ENCODE results near the gene HS6ST3. TPM values are rescaled to one million over a fixed set of nuclear protein-coding genes. Genes with fewer than 3 reads are reported as not detected.

HS6ST3 gene
- total RNA-seq, 1 donor from 2014 or later = 0.06 TPM

DNA sequence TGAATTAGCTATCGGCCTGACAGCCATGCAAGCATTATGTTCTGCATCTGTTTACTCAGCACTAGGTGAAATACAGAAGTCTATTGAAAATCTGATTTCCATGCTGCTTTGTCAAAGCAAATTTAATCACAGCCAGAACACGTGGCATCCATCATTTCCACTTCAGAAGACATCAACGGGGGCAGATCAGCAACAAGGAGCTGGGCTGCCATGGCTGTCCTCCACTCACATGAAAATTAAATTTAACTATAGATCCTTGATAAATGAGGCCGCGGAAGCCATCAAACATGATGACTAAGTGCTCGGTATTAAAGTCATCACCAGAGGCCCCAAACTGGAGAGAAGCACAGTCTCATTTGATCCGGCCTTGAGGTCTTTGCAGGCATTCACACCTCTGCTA is 443.5 kb downstream of the HS6ST3 start:
- no peak for DNase-seq (ENCODE audit: low spot score)

DNA sequence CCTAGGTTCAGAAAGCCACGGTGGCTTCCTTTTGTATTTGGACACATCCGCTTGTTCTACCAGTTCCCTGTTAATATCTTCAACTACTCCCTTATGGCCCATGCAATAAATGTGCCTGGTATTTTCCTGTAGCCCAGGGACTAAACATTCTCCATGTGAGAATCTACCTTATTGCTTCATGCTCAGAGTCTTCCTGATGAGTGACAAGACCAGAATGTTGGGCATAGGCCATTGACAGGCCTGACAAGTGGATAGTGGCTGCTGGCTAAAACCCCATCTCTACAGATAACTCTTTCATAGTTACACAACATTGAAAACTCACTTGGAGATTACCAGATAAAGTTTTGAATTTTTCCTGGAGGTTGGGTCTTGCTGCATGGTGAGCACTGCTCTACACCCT is 449.9 kb downstream of the HS6ST3 start:
- DNase-seq (ENCODE audit: low spot score) = no peak

DNA sequence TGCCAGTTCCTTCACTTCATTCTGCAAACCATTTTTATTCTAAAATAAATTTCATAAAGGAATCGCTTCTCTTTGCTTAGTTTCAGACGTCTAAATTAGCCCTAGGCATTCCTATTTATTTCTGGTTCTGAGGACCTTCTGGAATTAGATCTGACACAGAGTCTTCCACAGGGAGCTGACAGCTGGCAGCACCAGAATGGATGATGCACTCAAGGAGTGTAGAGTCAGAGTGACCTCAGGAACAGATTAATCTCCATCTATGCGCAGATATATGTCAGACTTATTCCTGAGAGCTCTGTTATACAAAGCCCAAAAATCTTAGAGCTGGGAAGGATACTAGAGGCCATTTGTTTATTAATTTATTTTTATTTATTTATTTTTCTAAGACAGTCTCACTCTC is 450.8 kb downstream of the HS6ST3 start:
- no peak for DNase-seq (ENCODE audit: low spot score)

DNA sequence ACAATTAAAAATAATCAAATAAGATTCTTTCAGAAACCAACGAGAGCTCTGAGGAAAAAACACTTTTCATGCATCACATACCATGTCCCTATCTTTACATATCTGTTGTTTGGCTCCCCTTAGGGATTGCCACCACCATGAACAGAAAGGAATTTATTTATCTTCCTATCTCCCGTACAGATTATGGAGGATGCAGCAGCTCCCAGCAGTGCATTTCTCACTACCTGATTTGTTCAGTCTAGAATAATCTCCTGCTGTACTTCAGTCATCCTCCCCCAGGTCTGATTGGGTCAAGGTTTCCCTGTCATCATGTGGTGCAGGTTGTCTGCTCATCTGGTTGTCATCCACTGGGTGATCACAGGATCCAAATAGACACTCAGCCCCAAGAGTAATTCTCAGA is 453.1 kb downstream of the HS6ST3 start:
- no peak for DNase-seq (ENCODE audit: low spot score)

DNA sequence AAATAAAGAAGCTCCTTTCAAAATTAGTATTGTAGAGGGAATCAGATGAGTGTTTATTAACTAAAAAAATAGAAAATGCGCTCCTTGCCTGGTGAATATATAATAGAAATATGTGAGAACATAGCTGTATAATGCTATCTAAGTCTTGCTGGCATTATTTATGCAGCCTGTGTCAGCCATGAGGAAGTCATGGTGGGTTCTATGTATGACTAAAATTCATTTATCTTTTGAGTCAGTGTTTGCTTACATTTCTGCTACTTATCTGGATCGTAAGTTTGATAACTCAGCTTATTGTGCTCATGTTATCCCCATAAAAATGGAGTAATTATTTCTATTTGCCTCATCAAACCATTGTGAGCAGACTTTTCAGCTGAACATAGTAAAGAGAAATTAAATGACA is 455.1 kb downstream of the HS6ST3 start:
- no peak for DNase-seq (ENCODE audit: low spot score)

DNA sequence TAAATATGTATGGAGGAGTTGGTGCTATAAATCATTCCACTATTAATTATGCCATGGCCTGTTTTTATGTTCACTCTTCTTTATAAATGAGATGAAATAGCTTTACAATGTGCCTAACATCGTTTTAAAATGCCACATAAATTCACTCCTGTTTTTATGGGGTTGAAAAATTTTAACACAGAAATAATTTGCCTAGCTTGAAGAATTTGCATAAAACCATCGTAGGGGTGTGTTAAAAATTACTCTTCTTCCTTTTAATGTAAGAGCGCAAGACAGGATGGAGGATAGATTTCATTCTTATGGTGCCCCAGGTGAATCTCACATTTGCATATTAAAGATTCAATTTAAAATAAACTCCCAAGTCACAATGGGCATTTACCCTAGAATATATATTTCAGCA is 456.6 kb downstream of the HS6ST3 start:
- no peak for DNase-seq (ENCODE audit: low spot score)

DNA sequence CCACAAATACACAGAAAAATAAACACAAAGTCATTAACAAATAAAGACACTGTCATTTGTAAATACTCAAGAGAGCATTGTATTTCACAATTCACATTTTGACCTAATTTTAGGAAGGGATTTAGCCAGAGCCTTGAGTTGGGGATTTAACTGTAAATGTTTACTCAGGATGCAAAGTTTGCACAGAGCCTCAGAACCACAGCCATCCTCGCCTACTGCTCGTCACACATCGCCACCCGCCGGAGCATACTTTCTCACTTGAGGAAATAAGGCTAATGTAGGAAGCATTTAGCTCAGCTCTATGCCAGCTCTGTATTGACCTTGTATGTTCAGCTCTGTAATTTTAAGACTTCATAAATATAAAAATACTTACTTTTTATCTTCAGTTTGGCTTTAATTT is 461.6 kb downstream of the HS6ST3 start:
- DNase-seq (ENCODE audit: low spot score) = no peak

DNA sequence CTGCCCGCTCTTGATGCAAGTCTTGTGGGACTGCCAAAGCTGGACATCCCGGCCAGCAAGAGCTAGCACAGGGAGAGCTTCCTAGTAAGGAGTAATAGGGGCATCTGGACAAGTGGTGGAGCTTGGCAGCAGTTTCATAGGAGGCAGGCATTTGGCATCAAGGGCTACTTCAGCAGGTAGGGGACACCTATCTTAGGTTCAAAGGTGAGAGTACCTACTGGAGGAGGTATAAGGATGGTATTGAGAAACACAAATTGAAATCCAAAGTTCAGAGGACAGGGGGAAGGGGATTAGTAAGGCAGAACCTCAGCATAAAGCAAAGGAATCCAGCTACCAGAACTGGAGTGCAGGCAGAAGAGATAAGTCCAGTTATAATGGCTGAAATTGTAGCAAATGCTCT is 462.7 kb downstream of the HS6ST3 start:
- no peak for DNase-seq (ENCODE audit: low spot score)

DNA sequence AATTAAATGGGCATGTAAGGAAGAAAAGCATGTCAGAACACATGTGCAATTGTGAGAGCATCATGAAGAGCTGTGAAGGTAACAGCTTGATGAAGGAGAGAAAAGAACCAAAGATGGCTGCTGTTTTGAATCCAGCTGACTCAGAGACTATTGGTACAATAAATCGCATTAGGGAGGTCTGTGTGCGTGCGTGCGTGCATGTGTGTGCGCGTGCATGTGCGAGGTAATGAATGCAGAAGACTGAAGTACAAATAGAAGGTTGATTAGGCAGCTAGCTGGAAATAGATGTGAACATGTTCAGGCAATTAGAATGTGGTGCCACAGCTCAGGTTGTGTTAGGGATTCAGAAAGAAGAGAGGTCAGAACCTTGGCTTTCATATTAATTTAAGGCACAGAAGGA is 463.9 kb downstream of the HS6ST3 start:
- DNase-seq (ENCODE audit: low spot score) = no peak

DNA sequence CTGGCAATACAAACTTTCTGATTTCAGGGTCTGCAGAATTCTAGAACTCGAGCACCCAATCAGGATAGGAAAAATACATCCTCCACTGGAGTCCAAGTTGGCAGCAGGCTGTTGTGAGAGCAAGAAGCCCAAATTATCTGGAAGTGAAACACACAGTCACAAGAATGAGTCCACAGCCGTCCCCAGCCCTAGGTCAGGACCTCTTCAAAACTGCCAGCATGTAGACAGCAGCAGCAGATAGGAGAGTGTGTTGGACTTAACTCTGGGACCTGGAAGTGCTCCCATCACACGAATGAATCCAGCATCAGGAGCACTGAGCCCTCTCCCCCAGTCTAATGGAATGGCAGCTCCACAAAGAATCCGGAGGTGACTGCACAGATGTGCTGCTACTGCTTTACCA is 483.7 kb downstream of the HS6ST3 start:
- DNase-seq (ENCODE audit: low spot score) = no peak

DNA sequence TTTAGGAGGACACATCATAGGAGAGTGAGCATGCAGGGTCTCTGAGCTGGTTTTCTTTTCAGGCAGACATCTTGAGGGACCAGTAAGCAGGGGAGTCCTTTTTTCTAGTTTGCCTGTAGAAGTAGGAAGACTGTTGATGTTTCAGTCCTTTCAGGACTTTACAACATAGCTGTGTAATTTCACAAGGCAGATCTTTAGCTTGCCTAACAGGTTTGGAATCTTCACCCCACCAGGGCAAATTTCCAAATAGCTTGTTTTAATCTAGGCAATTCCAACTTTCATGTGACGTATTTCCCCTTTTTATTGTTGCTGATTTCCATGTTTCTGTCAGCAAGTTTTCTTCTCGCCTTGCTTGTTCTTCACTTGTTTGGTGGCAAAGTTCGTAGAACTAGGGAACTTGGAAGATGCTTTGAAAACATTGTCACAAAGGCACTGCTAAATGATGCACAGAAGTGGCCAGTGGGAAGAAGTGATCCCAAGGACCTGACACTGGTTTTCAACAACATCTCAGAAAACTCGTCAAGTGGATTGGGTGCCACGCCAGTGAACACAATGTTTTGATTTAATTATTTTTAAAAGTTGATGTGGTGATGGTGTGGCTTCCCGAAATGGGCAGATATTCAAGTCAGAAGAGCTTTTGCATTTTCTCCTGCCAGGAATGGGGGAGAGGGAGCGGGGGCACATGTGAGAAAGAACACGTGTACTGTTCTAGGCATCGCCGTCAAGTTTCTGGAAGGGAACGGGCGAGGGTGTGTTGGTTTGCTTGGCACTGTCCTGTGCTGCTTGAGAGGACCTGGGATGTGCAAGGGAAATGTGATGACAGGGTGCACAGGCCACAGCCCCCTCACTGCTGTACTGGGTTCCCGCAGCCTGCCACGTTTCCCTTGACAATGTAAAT is 485.8 kb downstream of the HS6ST3 start:
- no peak for DNase-seq (ENCODE audit: low spot score)

DNA sequence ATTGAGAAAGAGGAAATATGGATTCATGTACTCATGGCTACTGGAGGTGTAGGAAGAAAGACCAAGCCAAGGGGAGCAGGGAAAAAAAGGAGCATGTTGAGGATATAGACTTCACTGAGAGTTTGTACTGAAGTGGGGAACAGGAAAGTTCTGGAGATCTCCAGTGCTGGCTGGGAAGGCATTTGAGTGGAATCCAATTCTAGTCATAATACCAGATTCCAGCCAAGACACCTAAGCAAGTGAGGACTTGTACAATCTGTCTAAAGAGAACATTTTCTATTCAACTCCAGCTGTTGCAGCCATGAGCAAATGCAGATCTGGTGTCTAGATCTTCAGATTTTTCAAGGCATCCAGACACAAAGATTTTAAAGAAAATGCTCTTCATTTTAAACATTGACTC is 491.8 kb downstream of the HS6ST3 start:
- no peak for DNase-seq (ENCODE audit: low spot score)

DNA sequence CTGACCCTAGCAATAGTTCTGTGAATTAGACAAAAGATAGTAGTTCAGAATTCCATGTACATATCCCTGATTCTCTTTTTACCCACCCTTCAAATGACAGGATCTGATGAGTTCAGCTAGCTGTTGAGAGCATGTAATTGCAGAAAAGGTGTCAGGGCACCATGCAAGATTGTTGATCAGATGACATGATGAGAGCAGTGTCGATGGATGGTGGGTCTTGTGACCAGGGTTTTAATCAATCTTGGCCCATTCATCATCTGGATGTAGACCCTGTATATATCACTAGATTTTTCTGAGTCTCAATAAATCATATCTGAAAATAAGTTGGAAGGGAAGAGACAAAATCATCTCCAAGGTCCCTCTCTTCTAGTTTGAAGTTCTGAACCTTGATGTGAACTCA is 525.3 kb downstream of the HS6ST3 start:
- DNase-seq (ENCODE audit: low spot score) = no peak

DNA sequence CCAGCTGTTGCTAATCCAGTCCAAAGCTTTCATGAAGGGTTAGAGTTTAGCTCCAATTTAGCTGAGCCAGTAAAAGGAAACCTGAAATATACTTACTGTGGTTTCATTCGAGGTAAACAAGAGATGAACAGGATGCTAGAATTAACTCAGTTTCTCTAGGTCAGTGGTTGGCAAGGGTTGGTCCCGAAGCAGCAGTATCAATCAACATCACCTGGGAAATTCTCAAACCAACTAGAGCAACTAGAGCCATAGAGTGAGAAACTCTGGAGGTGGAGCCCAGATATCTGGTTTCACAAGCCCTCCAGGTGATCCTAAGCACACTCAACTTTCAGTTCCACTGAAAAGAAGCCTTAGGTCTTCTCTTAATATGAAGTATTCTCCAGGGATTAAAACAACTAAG is 527.6 kb downstream of the HS6ST3 start:
- no peak for DNase-seq (ENCODE audit: low spot score)

DNA sequence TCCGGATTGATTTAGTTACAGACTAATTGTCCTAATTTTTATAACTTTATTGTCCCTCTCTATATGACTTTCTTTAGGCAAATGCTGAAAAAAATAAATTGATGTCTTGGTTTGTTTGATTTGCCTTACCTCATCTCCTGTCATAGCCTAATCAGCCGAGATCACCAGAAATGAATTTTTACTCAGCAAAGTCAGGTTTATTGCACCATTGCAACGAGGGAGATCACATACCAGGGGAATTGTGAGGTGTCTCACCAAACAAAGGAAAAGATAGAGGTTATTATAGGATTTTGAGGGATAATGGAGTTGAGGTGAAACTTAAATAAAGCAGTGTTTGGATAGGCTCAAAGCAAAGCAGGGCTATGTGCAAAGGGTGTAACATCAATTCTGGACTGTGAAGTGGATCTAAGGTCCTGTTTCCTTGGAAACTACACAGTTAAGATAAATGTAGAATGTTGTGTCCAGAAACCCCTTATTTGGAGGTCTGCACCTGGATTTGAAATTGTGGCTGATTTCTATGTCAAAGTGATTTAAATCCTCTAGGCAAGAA is 531.8 kb downstream of the HS6ST3 start:
- no peak for DNase-seq (ENCODE audit: low spot score)

DNA sequence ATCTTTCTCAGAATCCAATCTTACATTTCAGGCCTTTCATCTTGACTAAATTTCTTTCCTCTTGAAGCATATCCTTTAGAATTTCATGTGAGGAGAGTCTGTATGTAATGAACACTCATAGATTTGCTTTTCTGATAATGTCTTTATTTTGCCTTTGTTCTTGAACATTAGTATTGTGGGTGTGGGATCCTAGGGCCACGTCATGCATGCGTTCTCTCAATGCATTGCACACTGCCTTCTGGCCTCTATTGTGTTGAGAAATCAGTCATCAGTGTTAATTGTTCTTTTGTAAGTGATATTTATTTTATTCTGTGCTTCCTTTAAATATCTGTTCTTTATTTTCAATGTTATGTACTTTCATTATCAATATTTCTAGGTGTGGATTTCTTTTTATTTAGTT is 539.4 kb downstream of the HS6ST3 start:
- no peak for DNase-seq (ENCODE audit: low spot score)

DNA sequence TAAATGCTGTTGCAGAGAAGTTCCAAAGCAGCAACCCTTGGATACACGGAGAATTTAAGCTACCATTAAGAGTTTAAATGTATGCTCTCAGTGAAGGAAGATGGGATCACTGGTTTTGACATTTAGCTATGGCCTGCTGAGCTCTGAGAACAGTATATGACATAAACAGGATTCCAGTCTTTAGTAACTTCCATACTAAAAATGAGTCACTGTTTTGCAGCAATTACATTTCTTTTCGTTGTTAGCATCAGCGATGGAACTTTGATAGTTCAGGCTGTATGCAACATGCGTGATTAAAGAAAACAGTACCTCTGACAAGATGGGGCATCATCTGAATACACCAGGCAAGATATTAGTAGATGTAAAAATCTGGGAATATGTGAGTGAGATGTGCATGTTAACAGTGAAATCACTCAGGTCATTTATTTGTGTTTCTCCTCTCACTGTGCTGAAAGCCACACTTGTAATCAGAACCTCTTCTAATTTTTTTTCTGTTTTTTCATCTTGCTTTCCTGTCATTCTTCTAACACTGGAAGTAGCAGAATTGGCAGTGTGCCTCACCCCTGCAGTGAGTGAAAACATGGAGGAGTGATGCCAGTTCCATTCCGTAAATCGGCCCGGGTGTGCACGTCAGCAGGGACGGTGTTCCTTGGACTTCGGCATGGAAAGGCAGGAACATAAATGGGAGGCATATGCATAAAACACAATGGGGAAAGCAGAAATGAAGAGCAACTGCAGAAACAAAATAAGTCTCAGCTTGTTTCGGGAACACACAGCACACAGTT is 542.8 kb downstream of the HS6ST3 start:
- no peak for DNase-seq (ENCODE audit: low spot score)

DNA sequence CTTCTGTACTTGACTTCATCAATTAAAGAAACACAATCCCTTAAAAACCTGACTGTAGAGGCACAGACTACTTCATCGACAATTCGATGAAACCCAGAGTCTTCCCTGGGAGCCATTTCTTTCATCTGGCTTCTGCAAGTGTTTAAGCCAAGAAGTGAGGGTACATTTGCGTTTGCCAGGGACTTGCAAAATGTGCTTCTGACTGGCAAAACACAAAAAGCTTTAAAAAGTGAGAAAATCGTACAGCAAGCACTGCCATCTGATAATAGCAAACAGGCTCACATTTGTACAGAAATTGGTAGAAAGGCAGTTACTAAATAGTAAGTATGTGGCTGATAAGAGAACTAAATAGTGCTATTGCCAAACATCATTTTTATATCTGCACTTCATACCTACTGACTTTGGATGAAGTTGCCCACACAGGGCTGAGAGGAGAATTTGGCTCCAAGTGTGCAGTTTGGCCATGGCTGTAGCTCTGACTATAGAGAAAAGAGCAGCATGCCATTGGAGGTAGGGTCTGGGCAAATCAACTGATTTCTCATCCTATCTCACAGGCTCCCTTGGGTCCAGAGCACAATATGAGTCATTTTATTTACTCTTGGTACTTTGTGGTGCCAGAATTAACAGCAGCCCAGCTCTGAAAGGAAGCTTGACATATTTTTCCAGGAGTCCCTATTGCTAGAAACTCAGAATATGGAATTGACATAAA is 546.2 kb downstream of the HS6ST3 start:
- no peak for DNase-seq (ENCODE audit: low spot score)

DNA sequence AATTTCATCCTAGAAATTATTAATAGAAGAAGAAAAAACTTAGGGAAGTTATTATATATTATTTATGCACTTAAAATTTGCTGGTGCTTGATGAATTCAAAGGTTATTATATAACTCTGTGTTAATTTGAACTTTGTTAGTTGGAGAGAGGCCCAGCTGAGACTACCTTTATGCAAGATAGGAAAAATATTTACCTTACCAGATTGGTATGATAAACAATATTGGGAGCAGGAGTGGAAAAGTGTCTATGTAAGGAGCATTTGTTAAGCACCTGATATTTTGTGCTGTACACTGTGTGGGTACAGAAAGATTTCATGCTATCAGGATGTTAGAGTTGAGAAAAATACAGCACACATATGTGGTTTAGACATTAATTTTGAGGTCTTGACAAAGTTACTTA is 547.1 kb downstream of the HS6ST3 start:
- DNase-seq (ENCODE audit: low spot score) = no peak

DNA sequence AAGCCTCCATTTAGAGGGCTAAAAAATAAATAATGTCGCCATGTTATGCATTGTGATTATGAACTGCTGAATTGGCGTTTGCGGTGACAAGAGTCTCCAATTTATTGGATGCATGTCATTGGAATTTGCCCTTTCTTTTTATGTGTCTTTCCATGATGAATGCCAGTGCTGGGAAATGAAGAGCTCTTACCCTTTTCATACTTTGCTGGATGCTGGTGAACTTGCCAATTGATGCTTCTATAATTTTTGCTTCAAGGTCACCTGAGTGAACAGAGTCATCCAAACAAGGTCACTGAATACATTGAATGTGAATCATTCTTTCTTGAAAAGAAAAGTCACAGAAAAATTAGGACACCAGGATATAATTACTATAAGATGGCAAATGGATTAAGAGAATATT is 556.2 kb downstream of the HS6ST3 start:
- DNase-seq (ENCODE audit: low spot score) = no peak

DNA sequence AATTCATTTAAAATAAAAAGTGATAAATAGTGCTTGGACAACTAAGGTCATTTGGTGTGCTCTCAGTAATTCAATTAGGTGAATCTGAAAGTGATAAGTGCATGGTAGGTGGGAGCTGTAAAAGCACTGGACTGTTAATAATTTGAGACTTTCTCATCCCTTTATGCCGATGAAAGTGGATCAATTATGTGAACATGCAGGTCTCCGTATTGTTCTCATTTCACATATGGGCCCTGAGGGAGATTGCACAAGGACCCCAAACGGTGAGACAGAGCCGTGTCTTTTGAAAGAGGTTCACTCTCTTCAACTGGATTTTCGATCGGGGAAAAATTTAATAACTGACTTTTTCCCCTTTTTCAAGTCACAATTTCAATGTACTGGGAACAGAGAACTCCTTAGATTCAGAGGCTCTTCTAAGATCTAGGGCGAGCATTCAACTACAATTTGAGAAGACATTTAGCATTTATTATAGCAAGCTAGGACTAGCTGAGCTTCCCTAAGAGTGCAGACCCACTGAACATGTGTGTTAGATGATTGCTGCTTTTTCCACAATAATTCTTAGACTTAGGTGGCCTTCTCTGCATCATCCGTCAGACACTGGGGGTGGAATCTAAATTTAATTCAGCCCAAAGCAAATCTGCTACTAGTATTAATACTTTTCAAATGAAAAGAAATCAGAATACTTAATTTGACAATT is 556.8 kb downstream of the HS6ST3 start:
- DNase-seq (ENCODE audit: low spot score) = no peak

Data from mesenteric fat pad (tissue), 1 donor.